Esophagus muscularis mucosa (tissue), 4 donors: ENCODE data around the gene MTURN. TPM values are rescaled to one million over a fixed set of nuclear protein-coding genes. Genes with fewer than 3 reads are reported as not detected.
A peak's percentile ranks its signal among the peaks of the same experiment; 100 is the strongest.
"Not testable (repeated sequence)": the region's sequence is repeated elsewhere in the genome, so short reads cannot be mapped to it uniquely, and the experiment has no call there.

Experiments
- DNase-seq: peaks from one replicate; pipeline ENCODE4 v3.0.0-alpha.2; 2017; ENCODE audit errors: extremely low spot score
- H3K27ac ChIP-seq, 4 donors: fragments of 200-600 bp; sonication (generic); replicated peaks in 1 of 4; 1 replicate in 3 of 4; 2 replicates in 1 of 4; pipeline ENCODE4 v1.5.1; 2016 to 2019; ENCODE audit warnings: mild to moderate bottlenecking in 1 of 4
- H3K27me3 ChIP-seq, 4 donors: fragments of 200-600 bp; sonication (generic); one replicate each; pipeline versions ENCODE4 v1.5.1 to v1.6.0; 2016 to 2019
- H3K36me3 ChIP-seq, 4 donors: fragments of 200-600 bp; sonication (generic); one replicate each; pipeline ENCODE4 v1.5.1; 2016 to 2019
- H3K4me1 ChIP-seq, 4 donors: fragments of 200-600 bp; sonication (generic); one replicate each; pipeline ENCODE4 v1.5.1; 2016 to 2019
- H3K4me3 ChIP-seq, 4 donors: fragments of 200-600 bp; sonication (generic); 1 replicate in 2 of 4; 2 replicates in 2 of 4; pipeline ENCODE4 v1.5.1; 2016 to 2019; ENCODE audit warnings: mild to moderate bottlenecking in 4 of 4, moderate library complexity in 1 of 4
- H3K9me3 ChIP-seq, 4 donors: fragments of 200-600 bp; sonication (generic); 1 replicate in 3 of 4; 2 replicates in 1 of 4; pipeline ENCODE4 v1.5.1; 2016 to 2019
- CTCF ChIP-seq, 3 experiments: fragments of 200-600 bp in 2 of 3; fragments of 450-650 bp in 1 of 3; sonication (generic) in 2 of 3; IDR thresholded peaks; one replicate each; pipeline ENCODE4 v1.5.1; 2017 to 2019; ENCODE audit warnings: antibody characterized with exemption in 3 of 3, mild to moderate bottlenecking in 2 of 3, moderate library complexity in 1 of 3
- EP300 ChIP-seq: sonication (generic); formaldehyde crosslinking; IDR thresholded peaks from one replicate; pipeline ENCODE4 v1.6.1; 2017; ENCODE audit warnings: antibody characterized with exemption
- POLR2A ChIP-seq: fragments of 450-650 bp; IDR thresholded peaks from one replicate; pipeline ENCODE4 v1.6.1; 2017; ENCODE audit warnings: antibody characterized with exemption, moderate library complexity, mild to moderate bottlenecking, low read depth
- POLR2AphosphoS5 ChIP-seq, 2 donors: sonication (generic); formaldehyde crosslinking; IDR thresholded peaks; one replicate each; pipeline ENCODE4 v1.6.1; 2017; ENCODE audit warnings: antibody characterized with exemption in 2 of 2
- WGBS: methylation state at CpG from one replicate; pipeline ENCODE4 v1.1.5; 2018; 5-methylcytosine and 5-hydroxymethylcytosine counted together
- intact Hi-C: fragments of 100-400 bp; cut with DNase I; formaldehyde crosslinking; loops from one replicate; pipeline ENCODE4 v1.15.1; 2023
- total RNA-seq, 4 donors: library from RNA; depleted of rRNA; stranded (reverse); fragments of >200 nt; gene quantifications; one replicate each; pipeline versions ENCODE4 v1.1.0 to v1.2.1, GENCODE V29; 2016

Gene MTURN
- total RNA-seq, 4 donors from 2014 or later = 158 to 249 (median 196) TPM

- TF ChIP-seq CTCF (IDR thresholded peaks at IDR 0.05) = no peak
- no peak for TF ChIP-seq POLR2A
- no peak for TF ChIP-seq EP300
- TF ChIP-seq POLR2AphosphoS5 (IDR thresholded peaks at IDR 0.05) = no peak
- Histone ChIP-seq H3K4me1 (peaks cover 4 to 45% (median 23%) of the 10 kb centered on the region in 4 donors), H3K4me3 (no peak overlapping the region), H3K36me3 (no peaks in the 10 kb centered on the region), H3K27ac (peak overlapping the region in 3 of 4 donors; percentile 10 to 43 (median 34)), H3K9me3 (no peaks in the 10 kb centered on the region), H3K27me3 (no peaks in the 10 kb centered on the region)
- no peak for DNase-seq
- intact Hi-C loops = no loop called here
Measured at GRCh38 chr7:30185496-30185895, 50.7 kb downstream of the MTURN start.

DNA sequence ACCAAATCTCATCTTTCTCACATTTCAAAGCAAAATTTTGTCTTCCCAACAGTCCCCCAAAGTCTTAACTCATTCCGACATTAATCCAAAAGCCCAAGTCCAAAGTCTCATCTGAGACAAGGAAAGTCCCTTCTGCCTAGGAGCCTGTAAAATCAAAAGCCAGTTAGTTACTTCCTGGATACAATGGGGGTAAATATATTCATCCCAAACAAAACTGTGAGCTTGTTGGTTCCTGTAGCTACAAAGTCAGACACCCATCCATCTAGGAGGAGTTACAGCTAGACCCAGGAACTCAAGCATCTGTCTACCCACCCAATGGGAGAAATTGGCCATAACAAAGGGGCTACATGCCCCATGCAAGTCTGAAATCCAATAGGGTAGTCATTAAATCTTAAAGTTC is 51.9 kb downstream of the MTURN start:
- WGBS = 87% methylated on average over 1 of the region's 1 CpG
- Histone ChIP-seq H3K4me1 (peaks cover 4 to 32% (median 12%) of the 10 kb centered on the region in 4 donors), H3K4me3 (no peak overlapping the region), H3K27ac (no peak overlapping the region), H3K9me3 (no peaks in the 10 kb centered on the region), H3K36me3 (no peaks in the 10 kb centered on the region), H3K27me3 (no peaks in the 10 kb centered on the region)
- intact Hi-C loops = no loop called here
- TF ChIP-seq EP300 = no peak
- no peak for TF ChIP-seq CTCF (IDR thresholded peaks at IDR 0.05)
- no peak for TF ChIP-seq POLR2AphosphoS5 (IDR thresholded peaks at IDR 0.05)
- TF ChIP-seq POLR2A = no peak
- DNase-seq = no peak

DNA sequence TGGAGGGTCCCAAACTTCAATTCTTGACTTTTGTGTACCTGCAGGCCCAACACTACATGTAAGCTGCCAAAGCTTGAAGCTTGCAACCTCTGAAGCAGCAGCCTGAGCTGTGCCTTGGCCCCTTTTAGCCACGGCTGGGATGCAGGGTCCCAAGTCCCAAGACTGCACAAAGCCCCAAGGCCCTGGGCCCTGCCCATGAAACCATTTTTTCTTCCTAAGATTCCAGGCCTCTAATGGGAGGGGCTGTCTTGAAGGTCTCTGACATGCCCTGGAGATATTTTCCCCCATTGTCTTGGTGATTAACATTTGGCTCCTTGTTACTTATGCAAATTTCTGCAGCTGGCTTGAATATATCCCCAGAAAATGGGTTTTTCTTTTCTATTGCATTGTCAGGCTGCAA is 52.7 kb downstream of the MTURN start:
- Histone ChIP-seq H3K27me3 (no peaks in the 10 kb centered on the region), H3K4me3 (no peak overlapping the region), H3K4me1 (peaks cover 0 to 25% (median 7%) of the 10 kb centered on the region in 4 donors), H3K27ac (no peak overlapping the region), H3K9me3 (no peaks in the 10 kb centered on the region), H3K36me3 (no peaks in the 10 kb centered on the region)
- no peak for DNase-seq
- WGBS = 100% methylated on average over 1 of the region's 1 CpG
- intact Hi-C loops = no loop called here
- TF ChIP-seq POLR2A (no peak), CTCF (IDR thresholded peaks at IDR 0.05) (no peak), EP300 (no peak), POLR2AphosphoS5 (IDR thresholded peaks at IDR 0.05) (no peak)

- DNase-seq, H3K27ac ChIP-seq, H3K9me3 ChIP-seq, H3K36me3 ChIP-seq, H3K27me3 ChIP-seq, intact Hi-C loops, H3K4me3 ChIP-seq: not testable (repeated sequence)
- H3K4me1 ChIP-seq = peaks cover 0 to 16% (median 2%) of the 10 kb centered on the region in 4 donors
- 81% methylated on average over 2 of the region's 2 CpGs for WGBS
Measured at GRCh38 chr7:30188381-30188780, 53.6 kb downstream of the MTURN start.

- Histone ChIP-seq H3K27ac (no peak overlapping the region), H3K4me1 (peaks cover 0 to 12% (median 0%) of the 10 kb centered on the region in 4 donors), H3K27me3 (no peaks in the 10 kb centered on the region), H3K9me3 (no peaks in the 10 kb centered on the region), H3K36me3 (no peaks in the 10 kb centered on the region), H3K4me3 (no peak overlapping the region)
- WGBS = 77% methylated on average over 2 of the region's 2 CpGs
- TF ChIP-seq EP300 = no peak
- no peak for TF ChIP-seq POLR2A
- TF ChIP-seq CTCF (IDR thresholded peaks at IDR 0.05) = no peak
- TF ChIP-seq POLR2AphosphoS5 (IDR thresholded peaks at IDR 0.05) = no peak
- no peak for DNase-seq
- intact Hi-C loops = no loop called here
Measured at GRCh38 chr7:30188811-30189210, 54.0 kb downstream of the MTURN start.
